Kidney epithelial cell (primary cell): ENCODE results near the gene GGACT. TPM values are rescaled to one million over a fixed set of nuclear protein-coding genes. Genes with fewer than 3 reads are reported as not detected.

Source experiments
- DNase-seq: peaks from one replicate; pipeline ENCODE4 v3.0.0-alpha.2; 2010; ENCODE audit warnings: low read depth
- H3K27me3 ChIP-seq: 2 replicates; pipeline ENCODE4 v1.6.0; 2011; ENCODE audit warnings: low read length; ENCODE audit not compliant: control insufficient read depth, insufficient read depth
- H3K36me3 ChIP-seq: 2 replicates; pipeline ENCODE4 v1.5.1; 2011; ENCODE audit warnings: low read length; ENCODE audit not compliant: control insufficient read depth, insufficient read depth
- H3K4me3 ChIP-seq: 2 replicates; pipeline ENCODE4 v1.5.1; 2011; ENCODE audit warnings: low read depth, mild to moderate bottlenecking, control low read depth, low read length
- CTCF ChIP-seq: IDR thresholded peaks from 2 replicates; pipeline ENCODE4 v1.5.1; 2011; ENCODE audit warnings: mild to moderate bottlenecking, moderate library complexity, low read length, control low read depth, inconsistent platforms; ENCODE audit not compliant: insufficient read depth, poor library complexity, severe bottlenecking
- total RNA-seq: library from RNA; depleted of rRNA; stranded (reverse); fragments of >200 nt; gene quantifications from 2 replicates; pipeline ENCODE4 v1.2.3, GENCODE V29; 2015

The GGACT gene
- total RNA-seq, 1 donor from 2014 or later, result 27.4 TPM

DNA sequence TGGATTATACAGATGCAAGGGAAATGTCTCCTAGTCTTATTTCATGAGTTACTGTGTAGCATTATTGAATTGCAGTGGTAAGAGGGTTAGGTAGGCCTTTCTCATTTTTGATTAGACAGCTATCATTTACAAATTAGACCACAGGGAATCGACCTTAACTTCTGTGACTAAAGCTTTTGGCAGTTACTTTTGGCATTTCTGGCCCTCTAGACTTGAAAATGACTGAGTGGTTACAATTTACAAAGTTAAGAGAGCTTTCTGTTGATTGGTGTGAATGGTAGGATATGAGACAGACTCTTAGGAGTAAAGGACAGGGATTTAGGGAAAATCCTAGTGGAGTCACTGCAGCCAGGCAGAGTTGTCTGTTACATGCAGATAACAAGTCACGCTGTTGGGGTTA is 86.1 kb downstream of the GGACT start:
- no peak overlapping the region for H3K4me3 ChIP-seq
- no peaks in the 10 kb centered on the region for H3K27me3 ChIP-seq
- no peaks in the 10 kb centered on the region for H3K36me3 ChIP-seq
- no peak for TF ChIP-seq CTCF
- no peak for DNase-seq

DNA sequence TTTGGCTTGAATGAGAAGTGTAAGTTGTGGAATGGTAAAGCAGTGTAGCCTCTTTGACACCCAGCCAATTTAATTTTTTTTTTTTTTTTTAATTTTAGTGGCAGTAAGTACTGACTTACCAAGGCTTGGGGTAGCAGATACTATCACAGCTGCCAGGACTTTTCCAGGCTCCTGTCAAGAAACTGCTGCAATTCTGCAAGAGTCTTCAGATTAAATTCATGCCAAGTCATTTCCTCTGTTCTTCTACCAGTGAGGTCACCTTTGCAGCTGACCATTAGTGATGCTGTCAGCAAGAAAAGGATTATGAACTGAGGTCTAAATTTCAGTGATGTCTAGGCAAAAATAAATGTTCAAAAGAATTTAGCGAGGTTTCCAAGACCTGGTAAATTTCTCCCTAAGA is 91.2 kb downstream of the GGACT start:
- H3K4me3 ChIP-seq, result no peak overlapping the region
- H3K27me3 ChIP-seq, result no peaks in the 10 kb centered on the region
- H3K36me3 ChIP-seq, result no peaks in the 10 kb centered on the region
- no peak for DNase-seq
- TF ChIP-seq CTCF, result no peak

DNA sequence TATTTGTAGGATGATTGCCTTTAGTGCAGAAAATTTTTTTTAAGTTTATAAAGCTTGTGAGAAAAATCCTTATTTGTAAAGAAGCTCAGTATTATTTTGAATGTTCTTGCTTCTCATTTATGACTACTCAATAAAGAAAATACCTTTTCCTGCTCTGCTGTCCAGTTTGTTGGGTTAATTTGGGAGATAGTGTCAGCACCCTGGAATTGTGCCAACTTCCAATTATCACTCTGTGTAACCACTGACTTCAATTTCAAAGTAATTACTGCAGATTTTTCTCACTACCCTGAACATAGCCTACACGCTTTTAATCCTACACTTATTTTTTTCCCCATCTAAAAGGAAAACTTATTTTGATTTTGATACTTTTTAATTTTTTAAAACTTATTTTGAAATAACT is 93.1 kb downstream of the GGACT start:
- no peak for TF ChIP-seq CTCF
- H3K27me3 ChIP-seq, result no peaks in the 10 kb centered on the region
- H3K36me3 ChIP-seq, result no peaks in the 10 kb centered on the region
- H3K4me3 ChIP-seq, result no peak overlapping the region
- no peak for DNase-seq

DNA sequence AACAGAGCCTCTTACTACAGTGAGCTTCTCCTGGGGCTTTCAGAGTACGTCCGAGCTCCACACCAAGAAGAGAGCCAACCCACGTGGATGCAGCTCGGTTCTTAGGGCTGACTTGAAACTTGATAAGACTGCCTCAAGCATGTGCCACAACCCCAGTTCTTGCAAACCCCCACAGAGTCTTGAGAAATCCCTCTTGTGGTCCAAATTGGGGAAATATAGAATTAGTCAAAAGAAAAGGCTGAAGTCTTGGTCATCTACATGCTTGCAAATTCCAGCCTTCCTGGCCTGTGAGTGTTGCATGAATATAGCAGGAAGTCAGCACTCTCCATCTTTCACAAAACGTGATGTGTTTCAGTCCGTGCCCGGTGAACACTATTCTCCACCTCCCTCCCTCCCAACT is 95.2 kb downstream of the GGACT start:
- H3K36me3 ChIP-seq, result no peaks in the 10 kb centered on the region
- no peak overlapping the region for H3K4me3 ChIP-seq
- H3K27me3 ChIP-seq, result no peaks in the 10 kb centered on the region
- no peak for TF ChIP-seq CTCF
- no peak for DNase-seq

DNA sequence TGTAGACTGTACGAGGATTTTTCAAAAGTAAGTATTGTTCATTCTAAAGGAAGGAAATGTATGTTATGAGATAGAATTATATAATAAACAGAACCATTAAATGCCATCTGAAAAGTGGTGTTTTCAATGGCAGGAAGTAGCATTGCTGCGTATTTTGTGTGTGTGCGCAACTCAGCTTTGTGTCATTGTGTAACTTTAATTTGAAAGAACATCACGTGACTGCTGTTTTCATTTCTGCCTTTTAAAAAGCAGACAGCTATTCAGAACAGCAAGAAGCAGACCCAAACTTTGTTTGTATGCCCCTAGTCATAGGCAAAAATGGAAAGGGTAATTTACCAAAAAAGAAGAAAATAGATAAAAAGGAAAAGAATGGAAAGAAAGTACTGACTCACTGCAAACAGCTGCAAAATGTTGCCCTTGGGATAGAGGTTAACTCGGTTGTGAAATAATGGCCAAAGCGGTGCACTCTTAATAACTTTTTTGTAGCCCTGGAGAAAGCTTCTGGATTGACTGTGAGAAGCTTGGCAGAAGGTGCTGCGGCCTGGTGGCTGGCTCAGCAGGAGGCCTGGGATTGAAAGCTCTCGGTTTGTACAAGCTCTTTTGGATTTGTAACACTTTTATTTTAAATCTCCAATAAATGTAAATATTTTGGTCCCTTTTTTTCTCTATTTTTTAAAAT is 97.3 kb downstream of the GGACT start:
- no peak for DNase-seq
- Histone ChIP-seq H3K36me3 (no peaks in the 10 kb centered on the region), H3K27me3 (no peaks in the 10 kb centered on the region), H3K4me3 (no peak overlapping the region)
- TF ChIP-seq CTCF, result no peak

GRCh38 chr13:100490692-100491091 is 97.9 kb downstream of the GGACT start:
- Histone ChIP-seq H3K4me3 (no peak overlapping the region), H3K27me3 (no peaks in the 10 kb centered on the region), H3K36me3 (no peaks in the 10 kb centered on the region)
- DNase-seq, result no peak
- TF ChIP-seq CTCF, result no peak
